Neuronal stem cell (in vitro differentiated cells): Measurements from ENCODE around the gene RGS12.

Experiments
- DNase-seq: peaks from one replicate; pipeline ENCODE4 v3.0.0-alpha.2; 2013; ENCODE audit warnings: low spot score
- H2AFZ ChIP-seq: one replicate; pipeline ENCODE4 v1.6.1; 2013; ENCODE audit warnings: mild to moderate bottlenecking, low read length, inconsistent platforms
- H2AK5ac ChIP-seq: 2 replicates; pipeline ENCODE4 v1.6.1; 2013; ENCODE audit warnings: low read depth, mild to moderate bottlenecking, inconsistent platforms, low read length, moderate library complexity, mixed read lengths
- H2BK120ac ChIP-seq: 2 replicates; pipeline ENCODE4 v1.6.1; 2013; ENCODE audit warnings: low read depth, mild to moderate bottlenecking, inconsistent platforms, low read length, moderate library complexity, mixed read lengths
- H2BK12ac ChIP-seq: one replicate; pipeline ENCODE4 v1.6.1; 2013; ENCODE audit warnings: low read length, inconsistent platforms
- H2BK15ac ChIP-seq: 2 replicates; pipeline ENCODE4 v1.6.1; 2013; ENCODE audit warnings: mild to moderate bottlenecking, low read length, inconsistent platforms, mixed read lengths
- H2BK5ac ChIP-seq: one replicate; pipeline ENCODE4 v1.6.1; 2013; ENCODE audit warnings: inconsistent platforms, mild to moderate bottlenecking, low read length, moderate library complexity
- H3K14ac ChIP-seq: one replicate; pipeline ENCODE4 v1.6.1; 2013; ENCODE audit warnings: low read length, inconsistent platforms
- H3K18ac ChIP-seq: 2 replicates; pipeline ENCODE4 v1.6.1; 2013; ENCODE audit warnings: low read length, inconsistent platforms
- H3K23ac ChIP-seq: 2 replicates; pipeline ENCODE4 v1.6.1; 2013; ENCODE audit warnings: low read depth, mild to moderate bottlenecking, mixed read lengths, low read length, inconsistent platforms; ENCODE audit not compliant: poor library complexity
- H3K27ac ChIP-seq: replicated peaks from 3 replicates; pipeline ENCODE4 v1.5.1; 2013; ENCODE audit warnings: low read length, inconsistent platforms
- H3K27me3 ChIP-seq, 3 experiments: 2 replicates each; pipeline ENCODE4 v1.6.1; 2013; ENCODE audit warnings: low read length in 3 of 3, mild to moderate bottlenecking in 2 of 3, inconsistent platforms in 1 of 3, low read depth in 1 of 3, mixed read lengths in 1 of 3, moderate library complexity in 1 of 3; ENCODE audit not compliant: control insufficient read depth in 3 of 3, insufficient read depth in 3 of 3
- H3K36me3 ChIP-seq, 2 donors: replicated peaks in 1 of 2; 2 replicates each; pipeline ENCODE4 v1.6.1; 2013; ENCODE audit warnings: low read length in 2 of 2; ENCODE audit not compliant: control insufficient read depth in 2 of 2, insufficient read depth in 2 of 2
- H3K4ac ChIP-seq: 2 replicates; pipeline ENCODE4 v1.6.1; 2013; ENCODE audit warnings: inconsistent platforms, mild to moderate bottlenecking, low read length, moderate library complexity
- H3K4me1 ChIP-seq, 2 donors: 1 replicate in 1 of 2; 2 replicates in 1 of 2; pipeline ENCODE4 v1.6.1; 2013; ENCODE audit warnings: low read length in 2 of 2, low read depth in 1 of 2; ENCODE audit not compliant: control insufficient read depth in 2 of 2, insufficient read depth in 1 of 2
- H3K4me2 ChIP-seq: one replicate; pipeline ENCODE4 v1.6.1; 2013; ENCODE audit warnings: mild to moderate bottlenecking, low read length, inconsistent platforms; ENCODE audit not compliant: insufficient read depth, poor library complexity, severe bottlenecking
- H3K4me3 ChIP-seq, 2 donors: 2 replicates each; pipeline ENCODE4 v1.5.1; 2013; ENCODE audit warnings: low read length in 2 of 2, mild to moderate bottlenecking in 2 of 2, inconsistent platforms in 1 of 2, moderate library complexity in 1 of 2
- H3K79me1 ChIP-seq: one replicate; pipeline ENCODE4 v1.6.1; 2013; ENCODE audit warnings: low read depth, mild to moderate bottlenecking, inconsistent platforms, low read length, moderate library complexity
- H3K9ac ChIP-seq: one replicate; pipeline ENCODE4 v1.6.1; 2013; ENCODE audit warnings: mild to moderate bottlenecking, low read depth, low read length, inconsistent platforms; ENCODE audit not compliant: poor library complexity
- H3K9me3 ChIP-seq, 2 donors: replicated peaks in 1 of 2; 2 replicates each; pipeline versions ENCODE3 to v1.6.1; 2013; ENCODE audit warnings: low read length in 2 of 2, mild to moderate bottlenecking in 2 of 2, inconsistent platforms in 1 of 2, low read depth in 1 of 2, mixed read lengths in 1 of 2, moderate library complexity in 1 of 2; ENCODE audit not compliant: control insufficient read depth in 2 of 2, insufficient read depth in 1 of 2
- H4K8ac ChIP-seq: one replicate; pipeline ENCODE4 v1.6.1; 2013; ENCODE audit warnings: low read depth, mild to moderate bottlenecking, inconsistent platforms, low read length, moderate library complexity
- H4K91ac ChIP-seq: one replicate; pipeline ENCODE4 v1.6.1; 2013; ENCODE audit warnings: low read length, low read depth, mild to moderate bottlenecking, inconsistent platforms; ENCODE audit not compliant: poor library complexity
- WGBS, 2 donors: extraction: QIAGEN DNeasy Blood & Tissue Kit; methylation state at CpG; one replicate each; pipeline ENCODE4 v1.1.7; 2013; ENCODE audit warnings: missing lambda C conversion rate in 2 of 2, mixed read lengths in 1 of 2; ENCODE audit not compliant: insufficient read length in 2 of 2, insufficient replicate concordance in 1 of 2; ENCODE audit errors: extremely low coverage in 2 of 2; 5-methylcytosine and 5-hydroxymethylcytosine counted together

RGS12 gene

DNA sequence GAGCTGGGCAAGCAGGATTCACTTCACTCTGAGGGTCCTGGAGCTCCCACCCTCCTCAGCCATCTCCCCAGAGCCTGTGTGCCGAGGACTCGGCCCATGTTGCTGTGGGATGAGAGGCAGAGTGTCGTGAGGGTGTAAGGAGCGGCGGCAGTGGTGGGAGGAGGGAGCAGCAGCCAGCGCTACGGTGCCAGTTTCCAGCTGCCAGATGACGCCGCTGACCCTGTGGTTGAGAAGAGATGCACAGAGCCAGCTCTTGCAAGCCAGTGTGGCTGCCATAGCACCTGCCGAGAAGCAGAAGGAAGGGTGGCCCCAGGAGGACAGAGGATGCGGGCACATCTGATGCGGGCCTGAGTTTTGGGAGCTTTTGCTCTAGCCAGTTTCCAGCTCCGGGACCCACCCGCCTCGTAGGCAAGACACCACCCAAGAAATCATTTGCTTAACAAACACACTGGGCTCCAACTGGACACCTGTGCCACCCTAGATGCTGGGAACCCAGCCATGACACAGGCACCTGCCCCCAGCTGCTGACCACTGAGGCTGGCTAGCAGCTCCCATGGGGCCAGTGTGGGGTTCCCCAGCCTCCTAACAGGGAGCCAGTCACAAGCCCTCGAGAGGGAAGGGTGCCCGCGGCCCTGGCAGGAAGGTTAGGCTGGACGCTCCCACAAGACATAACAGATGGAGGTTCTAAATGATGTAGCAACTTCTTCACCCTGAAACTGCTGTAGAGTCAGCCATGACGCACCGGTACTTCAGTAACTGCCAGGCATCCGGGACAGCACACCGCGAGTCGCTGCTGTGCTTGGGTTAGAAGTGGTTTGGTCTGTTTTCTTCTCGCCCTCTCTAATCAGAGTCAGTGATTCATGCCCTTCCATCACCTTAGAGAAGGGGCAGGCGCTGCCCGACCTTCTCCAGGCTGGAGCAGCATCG, 35.0 kb upstream of the RGS12 start:
- no peak overlapping the region for H3K4ac ChIP-seq
- H3K4me3 ChIP-seq = no peak overlapping the region
- H4K8ac ChIP-seq = peak overlapping the region; percentile 4
- H3K14ac ChIP-seq = peak overlapping the region; percentile 71
- no peak overlapping the region for H2AFZ ChIP-seq
- H3K18ac ChIP-seq = peak overlapping the region; percentile 38
- peak overlapping the region; percentile 89 for H2BK15ac ChIP-seq
- H3K27me3 ChIP-seq = peaks cover 0 to under 1% (median 0%) of the 10 kb centered on the region in 3 experiments
- peak overlapping the region; percentile 53 for H2BK5ac ChIP-seq
- no peak overlapping the region for H2BK120ac ChIP-seq
- no peak overlapping the region for H3K4me2 ChIP-seq
- peak overlapping the region; percentile 2 for H3K9ac ChIP-seq
- WGBS, 2 donors = no CpG with 5 or more reads among the region's 29 CpGs
- peak overlapping the region; percentile 74 for H2AK5ac ChIP-seq
- H2BK12ac ChIP-seq = no peak overlapping the region
- no peaks in the 10 kb centered on the region for H3K79me1 ChIP-seq
- H3K4me1 ChIP-seq = peaks cover 6 to 8% of the 10 kb centered on the region in 2 donors
- no peak for DNase-seq
- no peaks in the 10 kb centered on the region for H3K9me3 ChIP-seq
- H3K27ac ChIP-seq = no peak overlapping the region
- no peak overlapping the region for H4K91ac ChIP-seq
- H3K23ac ChIP-seq = peak overlapping the region; percentile 80
- no peaks in the 10 kb centered on the region for H3K36me3 ChIP-seq

DNA sequence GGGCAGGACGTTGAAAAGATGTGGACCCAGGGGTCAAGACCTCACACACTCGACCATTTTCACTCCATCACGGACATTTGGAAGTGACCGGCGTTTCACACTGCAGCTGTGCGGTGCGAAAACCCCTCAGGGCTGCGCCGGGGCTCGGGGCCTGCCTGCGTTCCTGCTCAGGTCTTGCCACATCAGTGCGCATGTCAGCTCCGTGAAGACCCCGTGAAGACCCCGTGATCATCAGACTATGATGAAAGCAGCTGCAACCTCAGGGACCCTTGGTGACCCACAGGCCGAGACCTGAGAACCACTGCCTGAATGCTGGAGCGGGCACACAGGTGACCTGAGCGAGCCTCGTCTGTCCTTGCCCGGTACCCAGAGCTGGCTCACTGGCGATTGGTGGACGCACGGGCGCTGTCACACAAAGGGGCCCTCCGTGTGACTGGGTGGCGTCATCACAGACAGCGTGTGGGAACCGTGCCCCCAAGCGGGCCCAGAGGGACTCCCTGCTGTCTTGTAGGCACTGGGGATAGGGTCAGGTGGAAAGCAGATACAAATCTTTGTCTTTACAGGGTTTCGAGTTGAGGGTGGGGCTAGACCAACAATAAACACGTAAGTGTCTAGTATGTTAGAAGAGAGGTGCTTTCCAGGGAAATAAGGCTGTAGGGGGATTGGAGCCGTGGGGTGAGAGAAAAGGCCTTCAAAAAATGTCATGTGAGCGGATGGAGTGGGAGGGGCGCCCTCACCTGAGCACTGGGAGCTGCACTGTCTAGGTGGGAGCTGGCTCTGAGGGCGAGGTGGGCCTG, 31.2 kb upstream of the RGS12 start:
- Histone ChIP-seq H2BK120ac (no peak overlapping the region), H3K23ac (peak overlapping the region; percentile 69), H3K79me1 (no peaks in the 10 kb centered on the region), H4K8ac (no peak overlapping the region), H2BK15ac (no peak overlapping the region), H3K4me2 (no peak overlapping the region), H3K14ac (no peak overlapping the region), H3K27ac (no peak overlapping the region), H3K4ac (no peak overlapping the region), H2BK12ac (no peak overlapping the region), H3K36me3 (no peaks in the 10 kb centered on the region), H3K18ac (peak overlapping the region; percentile 33), H2AK5ac (peak overlapping the region; percentile 50), H3K4me1 (no peaks in the 10 kb centered on the region), H3K9ac (no peak overlapping the region), H3K4me3 (no peak overlapping the region), H2BK5ac (no peak overlapping the region), H4K91ac (no peak overlapping the region), H3K9me3 (no peaks in the 10 kb centered on the region), H2AFZ (no peak overlapping the region), H3K27me3 (peaks cover 0 to 3% (median 0%) of the 10 kb centered on the region in 3 experiments)
- WGBS, 2 donors = no CpG with 5 or more reads among the region's 35 CpGs
- DNase-seq = no peak

GRCh38 chr4:3262208-3263052, 30.4 kb upstream of the RGS12 start:
- Histone ChIP-seq H3K36me3 (no peaks in the 10 kb centered on the region), H3K14ac (peak overlapping the region; percentile 78), H2BK15ac (peak overlapping the region; percentile 27), H3K79me1 (no peaks in the 10 kb centered on the region), H4K91ac (no peak overlapping the region), H2AK5ac (peak overlapping the region; percentile 50), H3K27ac (no peak overlapping the region), H4K8ac (no peak overlapping the region), H3K18ac (peak overlapping the region; percentile 33), H2BK120ac (no peak overlapping the region), H3K27me3 (peaks cover 0 to 3% (median 0%) of the 10 kb centered on the region in 3 experiments), H3K9me3 (no peaks in the 10 kb centered on the region), H2BK5ac (no peak overlapping the region), H3K4me1 (peaks cover 0 to under 1% of the 10 kb centered on the region in 2 donors), H2AFZ (no peak overlapping the region), H3K23ac (peak overlapping the region; percentile 70), H3K4ac (no peak overlapping the region), H3K9ac (no peak overlapping the region), H2BK12ac (no peak overlapping the region), H3K4me2 (no peak overlapping the region), H3K4me3 (peak overlapping the region in 1 of 2 donors; percentile 22)
- no CpG with 5 or more reads among the region's 23 CpGs for WGBS, 2 donors
- DNase-seq = no peak
